Fibroblast of skin of scalp (primary cell): ENCODE measurements around the gene NFYB.

Experiments used
- DNase-seq: peaks from one replicate; pipeline ENCODE4 v3.0.0-alpha.2; 2013

NFYB gene

DNA sequence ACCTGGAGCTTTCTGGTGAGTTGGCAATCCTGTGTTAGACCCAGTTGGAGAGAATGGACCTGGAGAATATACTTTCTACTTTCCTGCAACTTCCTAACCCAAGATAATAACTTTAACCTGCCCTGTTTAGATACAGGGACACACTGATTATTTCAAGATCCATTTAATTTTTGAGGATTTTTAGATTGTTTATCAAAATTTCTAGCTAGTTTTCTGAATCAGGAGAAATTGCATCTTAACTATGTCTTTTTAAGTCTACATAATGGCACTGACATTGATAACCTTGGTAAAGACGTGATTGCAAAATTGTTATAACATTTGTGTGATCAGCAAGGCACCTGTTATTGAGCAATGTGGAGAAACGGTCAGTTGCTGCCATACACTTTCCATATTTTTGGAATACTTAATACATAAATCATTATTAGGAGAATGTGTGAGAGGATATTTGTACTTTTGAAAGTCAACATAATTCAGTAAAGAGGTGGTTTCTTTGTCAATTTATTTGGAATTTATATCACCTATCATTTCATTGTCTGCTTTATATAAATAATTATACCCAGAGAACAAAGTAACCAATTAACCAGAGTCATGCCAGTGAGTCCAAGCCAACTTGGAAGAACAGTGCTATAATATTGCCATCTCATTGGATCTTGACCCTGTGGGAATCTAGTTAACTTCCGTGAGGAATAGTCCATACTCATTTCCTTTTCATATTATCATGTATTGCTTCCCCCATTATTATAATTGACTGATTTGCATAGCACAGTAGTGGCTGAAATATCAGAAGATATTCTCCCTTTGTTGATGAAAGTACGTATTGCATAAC is 28.4 kb downstream of the NFYB start:
- no peak for DNase-seq

GRCh38 chr12:104108755-104109445 is 29.1 kb downstream of the NFYB start:
- peak; percentile 77 for DNase-seq

DNA sequence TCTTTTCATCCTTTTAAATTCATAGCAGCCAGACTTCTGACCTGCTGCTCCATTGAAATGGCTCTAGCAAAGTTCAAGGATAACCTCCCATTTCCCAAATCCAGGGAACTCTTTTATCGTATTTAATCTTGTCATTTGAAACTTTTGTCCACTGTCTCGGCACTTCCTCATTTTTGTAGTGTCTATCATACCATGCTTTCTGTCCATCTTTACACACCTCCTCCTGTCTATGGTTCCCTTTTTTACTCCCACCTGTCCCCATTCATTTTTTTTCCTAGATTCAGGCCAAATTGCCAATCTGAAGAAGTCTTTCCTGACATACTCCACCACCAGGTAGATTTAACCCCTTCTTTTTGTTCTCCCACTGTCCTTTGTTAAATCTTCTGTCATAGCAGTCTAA is 31.0 kb downstream of the NFYB start:
- no peak for DNase-seq

DNA sequence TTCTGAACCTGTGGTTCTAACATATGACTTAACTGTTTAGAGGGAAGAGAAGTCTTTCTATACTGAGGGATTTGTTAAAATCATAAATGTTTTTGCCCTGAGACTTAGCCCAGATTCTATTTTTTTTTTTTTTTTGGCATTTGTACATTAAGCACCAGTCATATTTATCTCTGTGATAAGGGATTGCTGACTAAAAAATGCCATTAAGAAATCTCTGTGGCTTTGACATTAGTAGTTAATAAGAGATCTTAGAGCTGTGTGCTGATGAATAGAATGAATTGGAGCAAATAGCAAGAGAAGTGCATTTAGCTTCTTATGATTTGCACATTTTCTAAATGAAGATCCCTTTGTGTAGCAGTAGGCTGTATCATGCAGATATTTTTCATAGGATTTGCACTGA is 32.5 kb downstream of the NFYB start:
- no peak for DNase-seq

- DNase-seq = no peak
Observed at GRCh38 chr12:104097954-104098353, 40.1 kb downstream of the NFYB start.

- no peak for DNase-seq
Observed at GRCh38 chr12:104095289-104095688, 42.7 kb downstream of the NFYB start.

DNA sequence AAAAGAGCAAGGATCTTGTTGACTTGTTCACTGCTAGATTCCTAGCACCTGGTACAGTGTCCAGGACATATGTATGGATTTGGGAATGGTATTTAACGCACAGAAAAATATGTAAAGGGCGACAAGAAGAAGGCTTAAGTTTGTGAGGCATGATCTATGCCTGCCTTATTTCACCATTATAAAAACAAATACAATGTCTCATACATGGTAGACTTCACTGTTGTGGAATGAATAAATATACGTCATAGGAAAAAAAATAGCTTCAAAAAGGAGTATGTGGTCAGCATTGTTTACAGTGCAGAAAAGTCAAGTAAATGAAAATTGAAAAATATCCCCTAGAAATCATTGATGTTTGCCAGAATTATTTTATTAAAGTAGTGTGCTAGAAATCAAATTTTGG is 43.7 kb downstream of the NFYB start:
- no peak for DNase-seq

- no peak for DNase-seq
Observed at GRCh38 chr12:104091136-104091535, 46.9 kb downstream of the NFYB start.

DNA sequence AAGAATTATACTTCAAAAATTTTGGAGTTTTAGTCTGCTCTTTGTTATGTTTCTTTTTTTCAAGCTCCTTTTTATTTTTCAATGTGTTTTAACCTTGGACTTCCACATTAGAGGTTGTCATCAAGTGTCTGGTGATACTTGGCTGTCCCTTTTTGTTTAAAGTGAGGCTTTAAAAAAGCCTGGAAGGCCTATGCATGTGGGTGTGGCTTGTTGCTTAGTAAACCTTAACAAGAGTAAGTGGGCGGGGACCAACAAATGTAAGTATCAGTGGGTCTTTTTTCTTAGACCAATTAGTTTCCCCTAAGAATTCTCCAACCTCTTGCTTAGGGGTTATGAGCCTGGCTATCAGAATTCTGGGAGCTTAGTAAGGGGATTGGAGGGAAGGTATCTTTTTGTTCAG is 47.3 kb downstream of the NFYB start:
- no peak for DNase-seq

DNA sequence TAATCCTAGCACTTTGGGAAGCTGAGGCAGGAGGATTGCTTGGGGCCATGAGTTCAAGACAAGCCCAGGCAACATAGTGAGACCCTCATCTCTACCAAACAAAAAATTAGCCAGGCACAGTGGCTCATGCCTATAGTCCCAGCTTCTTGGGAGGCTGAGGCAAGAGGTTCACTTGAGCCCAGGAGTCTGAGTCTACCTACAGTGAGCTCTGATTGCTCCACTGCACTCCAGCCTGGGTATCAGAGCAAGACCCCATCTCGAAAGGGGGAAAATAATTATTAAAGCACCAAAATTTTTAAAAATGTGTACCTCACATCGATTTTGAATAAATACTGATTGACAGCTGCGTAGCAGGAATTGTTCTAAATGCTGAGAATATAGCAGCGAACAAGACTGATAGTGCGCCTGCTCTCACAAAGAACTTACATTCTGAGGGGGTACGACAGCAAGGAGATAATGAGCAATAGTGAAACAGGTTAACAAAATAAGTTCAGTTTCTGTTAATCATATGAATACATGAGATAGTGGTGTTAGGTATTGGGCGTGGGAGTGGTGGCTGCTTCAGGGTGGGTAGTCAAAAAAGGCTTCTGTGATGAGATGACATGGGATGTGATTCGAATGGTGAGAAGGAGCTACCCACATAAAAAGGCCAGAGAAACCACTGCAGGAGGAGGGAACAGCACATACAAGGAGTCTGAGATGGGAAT is 54.1 kb downstream of the NFYB start:
- no peak for DNase-seq

DNA sequence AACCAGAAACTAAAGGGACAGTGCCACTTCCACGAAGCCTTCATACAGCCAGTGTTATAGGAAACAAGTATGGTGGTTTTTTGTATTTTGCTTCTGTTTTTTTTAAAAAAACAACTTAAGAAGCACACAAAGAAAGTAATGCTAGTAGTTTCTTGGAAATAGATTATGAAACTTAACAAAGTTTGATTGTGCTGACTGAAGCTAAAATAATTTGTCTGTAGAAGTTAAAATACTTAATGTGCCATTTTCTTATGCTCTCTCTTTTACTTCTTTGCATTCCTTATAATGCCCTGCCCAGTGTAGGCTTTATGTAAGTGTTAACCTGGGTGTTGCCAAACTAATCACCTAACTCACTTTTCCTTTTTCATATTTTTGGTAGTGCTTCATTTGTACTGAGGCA is 57.2 kb downstream of the NFYB start:
- DNase-seq = no peak

DNA sequence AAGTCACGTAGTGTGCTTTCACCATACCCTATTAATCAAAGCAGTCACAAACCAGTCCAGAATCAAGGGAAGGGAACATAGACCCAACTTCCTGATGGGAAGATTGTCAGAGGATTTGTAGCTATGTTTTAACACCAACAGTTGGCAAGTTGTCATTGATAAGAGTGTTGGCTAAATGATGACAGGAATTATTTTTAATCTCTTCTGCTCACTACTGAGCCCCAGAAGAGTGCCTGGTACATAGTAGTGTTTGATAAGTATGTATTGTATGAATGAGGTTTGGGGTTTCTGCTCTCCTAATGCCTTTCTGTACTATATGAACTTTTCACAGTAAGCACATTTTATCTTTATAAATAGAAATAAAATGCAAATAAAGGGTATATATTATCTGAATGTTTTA is 59.0 kb downstream of the NFYB start:
- no peak for DNase-seq

DNA sequence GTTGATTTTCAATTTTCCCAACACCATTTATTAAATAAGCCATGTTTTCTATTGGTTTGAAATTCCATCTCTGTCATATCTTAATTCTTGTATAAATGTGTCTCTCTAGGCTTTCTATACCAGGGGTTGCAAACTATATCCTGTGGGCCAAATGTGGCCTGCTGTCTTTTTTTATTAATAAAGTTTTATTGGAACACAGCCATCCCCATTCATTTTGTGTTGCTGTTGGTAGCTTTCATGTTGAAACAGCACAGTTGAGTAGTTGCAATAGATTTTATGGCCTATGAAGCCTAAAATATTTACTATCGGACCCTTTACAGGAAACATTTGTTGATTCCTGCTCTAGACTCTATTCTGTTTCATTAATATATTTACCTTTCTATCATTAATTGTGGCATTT is 64.3 kb downstream of the NFYB start:
- DNase-seq = no peak

DNA sequence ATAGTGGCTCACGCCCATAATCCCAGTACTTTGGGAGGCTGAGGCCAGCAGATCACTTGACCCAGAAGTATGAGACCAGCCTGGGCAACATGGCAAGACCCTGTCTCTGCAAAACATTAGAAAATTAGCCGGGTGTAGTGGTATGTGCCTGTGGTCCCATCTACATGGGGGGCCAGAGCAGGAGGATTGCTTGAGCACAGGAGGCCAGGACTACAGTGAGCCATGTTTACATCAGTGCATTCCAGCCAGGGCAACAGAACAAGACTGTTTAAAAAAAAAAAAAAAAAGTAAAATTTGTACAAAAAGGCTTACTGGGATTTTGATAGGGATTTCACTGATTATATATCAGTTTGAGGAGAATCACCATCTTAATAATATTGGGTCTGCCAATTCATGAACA is 65.9 kb downstream of the NFYB start:
- DNase-seq = no peak
